ENCODE data around the gene SESN1.

SESN1 gene

DNA sequence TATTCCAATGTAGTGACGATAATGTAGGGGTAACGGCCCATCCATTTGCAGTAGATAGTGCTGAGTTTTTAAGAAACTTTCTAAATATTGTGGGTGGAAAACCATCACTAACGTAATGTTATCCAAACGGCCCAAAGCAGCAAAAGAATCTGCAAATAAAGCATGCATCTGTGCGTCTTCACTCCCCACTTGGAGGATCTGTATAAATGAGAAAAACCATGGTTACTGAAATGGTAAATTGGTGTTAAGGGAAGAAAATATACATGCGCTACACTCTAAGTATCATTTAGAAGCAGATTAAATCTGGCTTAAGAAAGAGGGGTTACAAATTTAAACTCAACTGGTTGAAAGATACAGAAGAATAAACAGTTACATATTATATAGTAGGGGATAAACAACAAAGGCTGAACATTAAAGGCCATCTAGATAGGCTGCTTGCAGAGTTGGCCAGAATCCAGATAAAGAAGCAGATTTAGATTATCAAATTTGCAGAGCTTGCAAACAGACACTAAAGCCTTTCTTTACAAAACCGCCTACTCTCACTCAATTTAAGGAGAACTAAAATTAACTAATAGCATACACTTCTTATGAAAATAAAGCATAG is 93.3 kb downstream of the SESN1 start:
- TF ChIP-seq, protein P1, sequence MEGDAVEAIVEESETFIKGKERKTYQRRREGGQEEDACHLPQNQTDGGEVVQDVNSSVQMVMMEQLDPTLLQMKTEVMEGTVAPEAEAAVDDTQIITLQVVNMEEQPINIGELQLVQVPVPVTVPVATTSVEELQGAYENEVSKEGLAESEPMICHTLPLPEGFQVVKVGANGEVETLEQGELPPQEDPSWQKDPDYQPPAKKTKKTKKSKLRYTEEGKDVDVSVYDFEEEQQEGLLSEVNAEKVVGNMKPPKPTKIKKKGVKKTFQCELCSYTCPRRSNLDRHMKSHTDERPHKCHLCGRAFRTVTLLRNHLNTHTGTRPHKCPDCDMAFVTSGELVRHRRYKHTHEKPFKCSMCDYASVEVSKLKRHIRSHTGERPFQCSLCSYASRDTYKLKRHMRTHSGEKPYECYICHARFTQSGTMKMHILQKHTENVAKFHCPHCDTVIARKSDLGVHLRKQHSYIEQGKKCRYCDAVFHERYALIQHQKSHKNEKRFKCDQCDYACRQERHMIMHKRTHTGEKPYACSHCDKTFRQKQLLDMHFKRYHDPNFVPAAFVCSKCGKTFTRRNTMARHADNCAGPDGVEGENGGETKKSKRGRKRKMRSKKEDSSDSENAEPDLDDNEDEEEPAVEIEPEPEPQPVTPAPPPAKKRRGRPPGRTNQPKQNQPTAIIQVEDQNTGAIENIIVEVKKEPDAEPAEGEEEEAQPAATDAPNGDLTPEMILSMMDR (IDR thresholded peaks at IDR 0.05) = no peak
- H3K36me3 Mint-ChIP-seq (ENCODE audit: low read depth) = peaks cover 9% of the 10 kb centered on the region
- no peak overlapping the region for H3K4me3 Mint-ChIP-seq
- no peaks in the 10 kb centered on the region for H3K9me3 Mint-ChIP-seq
- no peak for DNase-seq
- no peaks in the 10 kb centered on the region for H3K27me3 Mint-ChIP-seq (ENCODE audit: low read depth, poor library complexity)
- no peaks in the 10 kb centered on the region for H3K4me1 Mint-ChIP-seq
- no peak overlapping the region for H3K27ac Mint-ChIP-seq

DNA sequence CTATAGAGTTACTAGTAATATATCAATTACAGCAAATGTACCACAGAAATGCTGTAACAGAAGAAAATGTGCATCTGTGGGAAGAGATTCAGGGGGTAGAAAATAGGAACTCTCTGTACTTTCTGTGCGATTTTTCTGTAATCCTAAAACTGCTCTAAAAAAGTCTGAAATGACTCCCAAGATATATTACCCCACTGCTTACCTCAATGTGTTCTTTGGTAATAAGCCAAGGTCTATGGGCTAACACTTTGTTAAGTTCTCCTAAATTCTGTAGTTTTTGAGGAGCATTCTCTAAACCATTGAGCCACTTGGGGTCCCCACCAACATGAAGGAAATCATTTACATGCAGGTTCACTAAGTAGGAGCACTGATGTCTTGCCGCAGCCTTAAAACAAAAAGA is 94.4 kb downstream of the SESN1 start:
- TF ChIP-seq, protein P1 (IDR thresholded peaks at IDR 0.05) = no peak
- no peak overlapping the region for H3K27ac Mint-ChIP-seq
- H3K4me3 Mint-ChIP-seq = no peak overlapping the region

DNA sequence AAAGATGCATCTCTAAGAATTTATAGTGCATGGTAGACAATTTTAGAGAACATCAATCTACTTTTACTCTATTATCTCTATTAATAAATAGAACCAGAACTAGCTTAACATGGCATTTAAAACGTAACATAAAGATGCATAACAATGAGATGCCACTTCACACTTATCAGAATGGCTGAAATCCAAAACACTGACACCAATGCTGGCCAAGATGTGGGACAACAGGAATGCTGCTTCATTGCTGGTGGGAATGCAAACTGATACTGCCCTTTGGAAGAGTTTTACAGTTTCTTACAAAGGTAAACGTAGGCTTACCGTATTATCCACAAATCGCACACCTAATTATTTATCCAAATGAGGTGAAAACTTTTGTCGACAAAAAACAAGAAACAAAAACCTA is 95.2 kb downstream of the SESN1 start:
- DNase-seq = no peak
- Mint-ChIP-seq H3K27ac (no peak overlapping the region), H3K4me3 (no peak overlapping the region), H3K27me3 (ENCODE audit: low read depth, poor library complexity) (no peaks in the 10 kb centered on the region), H3K9me3 (no peaks in the 10 kb centered on the region), H3K36me3 (ENCODE audit: low read depth) (peaks cover 9% of the 10 kb centered on the region), H3K4me1 (no peaks in the 10 kb centered on the region)
- TF ChIP-seq, protein P1 (IDR thresholded peaks at IDR 0.05) = no peak

More for the DNA sequence above, 94.4 kb downstream of the SESN1 start:
- no peak for DNase-seq
- no peaks in the 10 kb centered on the region for H3K27me3 Mint-ChIP-seq (ENCODE audit: low read depth, poor library complexity)
- no peaks in the 10 kb centered on the region for H3K9me3 Mint-ChIP-seq
- H3K4me1 Mint-ChIP-seq = no peaks in the 10 kb centered on the region
- H3K36me3 Mint-ChIP-seq (ENCODE audit: low read depth) = peaks cover 9% of the 10 kb centered on the region

DNA sequence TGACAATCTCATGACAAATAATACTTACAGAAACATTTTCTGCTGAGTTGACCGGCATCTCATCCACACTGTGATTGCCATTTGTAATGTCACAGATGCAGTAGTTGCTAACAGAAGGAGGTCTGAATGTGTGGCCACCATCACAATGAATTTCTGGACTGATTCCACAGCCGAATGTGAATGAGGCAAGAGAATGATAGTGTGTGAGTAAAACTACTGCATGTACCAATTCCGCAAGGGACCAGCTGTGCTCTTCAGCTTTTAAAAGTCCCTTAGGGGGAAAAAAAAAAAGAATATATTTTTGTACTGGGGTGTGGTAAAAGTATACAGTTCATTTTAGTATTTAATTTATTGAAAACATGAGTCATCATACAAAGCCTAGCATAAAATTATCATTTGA is 96.2 kb downstream of the SESN1 start:
- H3K4me3 Mint-ChIP-seq = no peak overlapping the region
- H3K9me3 Mint-ChIP-seq = no peaks in the 10 kb centered on the region
- no peaks in the 10 kb centered on the region for H3K4me1 Mint-ChIP-seq
- no peak overlapping the region for H3K27ac Mint-ChIP-seq
- no peak for DNase-seq
- H3K27me3 Mint-ChIP-seq (ENCODE audit: low read depth, poor library complexity) = no peaks in the 10 kb centered on the region
- TF ChIP-seq, protein P1 (IDR thresholded peaks at IDR 0.05) = no peak
- H3K36me3 Mint-ChIP-seq (ENCODE audit: low read depth) = peaks cover 9% of the 10 kb centered on the region

DNA sequence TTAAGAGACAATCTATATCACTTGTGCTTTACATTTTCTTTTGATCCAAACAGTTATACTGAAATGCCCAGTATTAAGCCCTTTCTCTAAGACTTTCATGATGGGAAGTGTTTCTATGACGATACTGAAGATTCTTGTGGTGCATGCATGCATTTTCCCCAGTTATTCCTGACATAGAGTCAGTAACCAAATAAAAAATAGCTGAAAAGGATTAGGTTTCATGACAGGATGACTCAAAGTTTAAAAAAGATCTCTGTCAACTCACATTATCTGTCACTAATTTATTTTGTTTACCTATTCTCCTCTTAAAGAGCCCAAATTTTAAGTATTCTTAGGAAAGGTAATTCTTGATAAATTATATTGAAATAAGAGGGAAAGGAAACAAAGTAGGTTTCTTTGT is 98.4 kb downstream of the SESN1 start:
- TF ChIP-seq, protein P1 (IDR thresholded peaks at IDR 0.05) = no peak
- Mint-ChIP-seq H3K9me3 (no peaks in the 10 kb centered on the region), H3K4me1 (no peaks in the 10 kb centered on the region), H3K4me3 (no peak overlapping the region), H3K27ac (no peak overlapping the region), H3K36me3 (ENCODE audit: low read depth) (peaks cover 17% of the 10 kb centered on the region), H3K27me3 (ENCODE audit: low read depth, poor library complexity) (no peaks in the 10 kb centered on the region)
- DNase-seq = no peak

DNA sequence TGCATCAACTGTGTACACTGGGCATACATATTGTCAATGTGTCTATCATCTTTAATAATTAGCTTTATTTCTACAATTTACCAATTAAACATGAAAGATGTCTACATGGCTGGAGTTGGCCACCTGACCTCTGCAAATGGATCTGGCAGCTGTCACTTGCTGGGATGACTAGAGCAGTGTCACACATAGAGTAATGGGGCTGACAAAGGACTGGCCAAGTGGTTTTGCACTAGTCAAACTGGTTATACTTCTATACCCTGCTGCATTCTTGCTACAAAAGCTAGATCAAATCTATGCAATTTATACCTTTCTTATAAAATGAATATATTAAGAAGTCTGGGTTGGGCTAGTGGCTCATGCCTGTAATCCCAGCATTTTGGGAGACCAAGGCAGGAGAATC is 99.3 kb downstream of the SESN1 start:
- H3K27me3 Mint-ChIP-seq (ENCODE audit: low read depth, poor library complexity) = no peaks in the 10 kb centered on the region
- no peaks in the 10 kb centered on the region for H3K4me1 Mint-ChIP-seq
- H3K27ac Mint-ChIP-seq = no peak overlapping the region
- no peaks in the 10 kb centered on the region for H3K9me3 Mint-ChIP-seq
- DNase-seq = no peak
- no peak overlapping the region for H3K4me3 Mint-ChIP-seq
- peaks cover 26% of the 10 kb centered on the region for H3K36me3 Mint-ChIP-seq (ENCODE audit: low read depth)
- TF ChIP-seq, protein P1 (IDR thresholded peaks at IDR 0.05) = no peak

Data from nephron progenitor cell (in vitro differentiated cells).